Right atrium auricular region (tissue), 2 donors: ENCODE measurements around the gene NKG7. TPM values are rescaled to one million over a fixed set of nuclear protein-coding genes. Genes with fewer than 3 reads are reported as not detected.

Experiments
- DNase-seq: peaks from one replicate; pipeline ENCODE4 v3.0.0-alpha.2; 2019; ENCODE audit warnings: low spot score
- H3K27ac ChIP-seq, 2 donors: fragments of 200-600 bp; sonication (generic); 1 replicate in 1 of 2; 2 replicates in 1 of 2; pipeline ENCODE4 v1.5.1; 2016 to 2019
- H3K27me3 ChIP-seq, 2 donors: fragments of 200-600 bp; sonication (generic); one replicate each; pipeline versions ENCODE4 v1.5.1 to v1.6.0; 2017 to 2019
- H3K36me3 ChIP-seq: fragments of 200-600 bp; sonication (generic); one replicate; pipeline ENCODE4 v1.5.1; 2016
- H3K4me1 ChIP-seq, 2 donors: fragments of 200-600 bp; sonication (generic); one replicate each; pipeline versions ENCODE4 v1.5.1 to v1.6.0; 2017 to 2019
- H3K4me3 ChIP-seq, 2 donors: fragments of 200-600 bp; sonication (generic); 1 replicate in 1 of 2; 2 replicates in 1 of 2; pipeline ENCODE4 v1.5.1; 2017 to 2019; ENCODE audit warnings: mild to moderate bottlenecking in 1 of 2, moderate library complexity in 1 of 2
- H3K9me3 ChIP-seq, 2 donors: fragments of 200-600 bp; sonication (generic); one replicate each; pipeline ENCODE4 v1.5.1; 2019
- total RNA-seq, 2 donors: library from RNA; depleted of rRNA; stranded (reverse); fragments of >200 nt; gene quantifications; one replicate each; pipeline ENCODE4 v1.1.0, GENCODE V29; 2016
- TF ChIP-seq, protein P1 (sequence below), 2 donors: fragments of 200-600 bp; sonication (generic); IDR thresholded peaks; one replicate each; pipeline ENCODE4 v1.5.1; 2019; ENCODE audit warnings: antibody characterized with exemption in 2 of 2

The NKG7 gene
- total RNA-seq, 2 donors from 2014 or later, result 1.4 to 1.8 TPM

GRCh38 chr19:51330366-51330765 lies 42.1 kb downstream of the NKG7 start:
- no peak for DNase-seq
- no peak overlapping the region for H3K27ac ChIP-seq
- H3K27me3 ChIP-seq, result peaks cover 7 to 15% of the 10 kb centered on the region in 2 donors
- H3K4me1 ChIP-seq, result peaks cover 0 to 15% of the 10 kb centered on the region in 2 donors
- TF ChIP-seq, protein P1, sequence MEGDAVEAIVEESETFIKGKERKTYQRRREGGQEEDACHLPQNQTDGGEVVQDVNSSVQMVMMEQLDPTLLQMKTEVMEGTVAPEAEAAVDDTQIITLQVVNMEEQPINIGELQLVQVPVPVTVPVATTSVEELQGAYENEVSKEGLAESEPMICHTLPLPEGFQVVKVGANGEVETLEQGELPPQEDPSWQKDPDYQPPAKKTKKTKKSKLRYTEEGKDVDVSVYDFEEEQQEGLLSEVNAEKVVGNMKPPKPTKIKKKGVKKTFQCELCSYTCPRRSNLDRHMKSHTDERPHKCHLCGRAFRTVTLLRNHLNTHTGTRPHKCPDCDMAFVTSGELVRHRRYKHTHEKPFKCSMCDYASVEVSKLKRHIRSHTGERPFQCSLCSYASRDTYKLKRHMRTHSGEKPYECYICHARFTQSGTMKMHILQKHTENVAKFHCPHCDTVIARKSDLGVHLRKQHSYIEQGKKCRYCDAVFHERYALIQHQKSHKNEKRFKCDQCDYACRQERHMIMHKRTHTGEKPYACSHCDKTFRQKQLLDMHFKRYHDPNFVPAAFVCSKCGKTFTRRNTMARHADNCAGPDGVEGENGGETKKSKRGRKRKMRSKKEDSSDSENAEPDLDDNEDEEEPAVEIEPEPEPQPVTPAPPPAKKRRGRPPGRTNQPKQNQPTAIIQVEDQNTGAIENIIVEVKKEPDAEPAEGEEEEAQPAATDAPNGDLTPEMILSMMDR (IDR thresholded peaks at IDR 0.05), result no peak
- H3K36me3 ChIP-seq, result no peaks in the 10 kb centered on the region
- H3K9me3 ChIP-seq, result no peaks in the 10 kb centered on the region
- H3K4me3 ChIP-seq, result no peak overlapping the region

GRCh38 chr19:51329411-51329810 lies 43.0 kb downstream of the NKG7 start:
- no peaks in the 10 kb centered on the region for H3K9me3 ChIP-seq
- TF ChIP-seq, protein P1 (IDR thresholded peaks at IDR 0.05), result no peak
- H3K4me3 ChIP-seq, result no peak overlapping the region
- peaks cover 7 to 15% of the 10 kb centered on the region in 2 donors for H3K27me3 ChIP-seq
- no peak overlapping the region for H3K27ac ChIP-seq
- no peak for DNase-seq
- no peaks in the 10 kb centered on the region for H3K36me3 ChIP-seq
- peaks cover 0 to 15% of the 10 kb centered on the region in 2 donors for H3K4me1 ChIP-seq

- Histone ChIP-seq H3K36me3 (no peaks in the 10 kb centered on the region), H3K4me3 (peak overlapping the region in 1 of 2 donors; percentile 34), H3K27me3 (peaks cover 7 to 15% of the 10 kb centered on the region in 2 donors), H3K4me1 (peaks cover 0 to 15% of the 10 kb centered on the region in 2 donors), H3K27ac (no peak overlapping the region), H3K9me3 (no peaks in the 10 kb centered on the region)
- DNase-seq, result no peak
- TF ChIP-seq, protein P1 (IDR thresholded peaks at IDR 0.05), result peak in 1 of 2 donors; percentile 32
Measured at GRCh38 chr19:51327066-51328001, 45.1 kb downstream of the NKG7 start.

DNA sequence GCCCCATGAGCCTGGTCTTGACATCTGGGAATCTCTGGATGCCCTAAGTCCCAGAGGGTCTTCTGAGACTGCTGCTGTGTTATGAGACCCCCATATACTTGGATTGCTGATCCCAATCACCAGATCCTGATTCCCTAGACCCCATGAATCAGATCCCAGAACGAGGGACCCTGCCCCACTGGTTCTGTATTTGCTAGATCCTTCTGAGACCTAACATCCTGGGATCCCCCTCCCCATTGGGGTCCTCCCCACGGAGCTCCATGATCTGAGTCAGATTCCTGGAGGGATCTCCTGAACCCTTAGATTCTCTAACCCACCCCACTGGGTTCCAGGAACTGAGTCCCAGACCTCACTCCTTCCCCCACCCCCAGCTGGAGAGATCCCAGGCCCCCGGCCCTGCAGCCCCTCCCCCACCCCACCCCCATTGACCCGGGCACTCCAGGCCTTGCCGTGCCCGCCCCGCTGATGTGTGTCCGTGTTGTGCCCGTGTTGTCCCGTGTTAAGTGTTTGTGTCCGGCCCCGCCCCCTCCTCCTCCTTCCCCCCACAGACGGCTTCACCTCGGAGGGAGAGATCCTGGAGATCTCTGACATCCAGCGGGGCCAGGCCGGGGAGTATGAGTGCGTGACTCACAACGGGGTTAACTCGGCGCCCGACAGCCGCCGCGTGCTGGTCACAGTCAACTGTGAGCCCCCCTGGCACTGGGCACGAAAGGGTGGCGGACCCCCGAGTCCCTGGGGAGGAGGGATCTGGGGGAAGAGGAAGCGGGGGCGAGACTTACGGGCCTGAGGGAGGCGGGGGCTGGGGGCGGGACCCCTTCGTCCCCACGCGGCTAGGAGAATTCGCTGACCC lies 46.0 kb downstream of the NKG7 start:
- no peak overlapping the region for H3K27ac ChIP-seq
- TF ChIP-seq, protein P1 (IDR thresholded peaks at IDR 0.05), result no peak
- H3K27me3 ChIP-seq, result peaks cover 7 to 15% of the 10 kb centered on the region in 2 donors
- no peaks in the 10 kb centered on the region for H3K36me3 ChIP-seq
- peaks cover 0 to 15% of the 10 kb centered on the region in 2 donors for H3K4me1 ChIP-seq
- H3K4me3 ChIP-seq, result peak overlapping the region in 1 of 2 donors; percentile 34
- no peaks in the 10 kb centered on the region for H3K9me3 ChIP-seq
- DNase-seq, result no peak

GRCh38 chr19:51325161-51325976 lies 47.1 kb downstream of the NKG7 start:
- no peaks in the 10 kb centered on the region for H3K36me3 ChIP-seq
- DNase-seq, result no peak
- H3K27ac ChIP-seq, result no peak overlapping the region
- no peaks in the 10 kb centered on the region for H3K9me3 ChIP-seq
- peaks cover 7 to 15% of the 10 kb centered on the region in 2 donors for H3K27me3 ChIP-seq
- TF ChIP-seq, protein P1 (IDR thresholded peaks at IDR 0.05), result no peak
- no peak overlapping the region for H3K4me3 ChIP-seq
- H3K4me1 ChIP-seq, result peaks cover 0 to 15% of the 10 kb centered on the region in 2 donors
